NCI-H460 (cell line): Measurements from ENCODE around the gene LRP1. TPM values are rescaled to one million over a fixed set of nuclear protein-coding genes. Genes with fewer than 3 reads are reported as not detected.

Experiments
- DNase-seq: peaks from one replicate; pipeline ENCODE4 v3.0.0-alpha.2; 2016; ENCODE audit warnings: low read depth; ENCODE audit errors: extremely low read depth
- total RNA-seq: library from RNA; depleted of rRNA; stranded (reverse); fragments of >200 nt; shearing (Covaris generic); gene quantifications from 2 replicates; pipeline ENCODE4 v1.2.3, GENCODE V29; 2014

LRP1 gene
- total RNA-seq, 1 experiment from 2014 or later: 3.1 TPM

DNA sequence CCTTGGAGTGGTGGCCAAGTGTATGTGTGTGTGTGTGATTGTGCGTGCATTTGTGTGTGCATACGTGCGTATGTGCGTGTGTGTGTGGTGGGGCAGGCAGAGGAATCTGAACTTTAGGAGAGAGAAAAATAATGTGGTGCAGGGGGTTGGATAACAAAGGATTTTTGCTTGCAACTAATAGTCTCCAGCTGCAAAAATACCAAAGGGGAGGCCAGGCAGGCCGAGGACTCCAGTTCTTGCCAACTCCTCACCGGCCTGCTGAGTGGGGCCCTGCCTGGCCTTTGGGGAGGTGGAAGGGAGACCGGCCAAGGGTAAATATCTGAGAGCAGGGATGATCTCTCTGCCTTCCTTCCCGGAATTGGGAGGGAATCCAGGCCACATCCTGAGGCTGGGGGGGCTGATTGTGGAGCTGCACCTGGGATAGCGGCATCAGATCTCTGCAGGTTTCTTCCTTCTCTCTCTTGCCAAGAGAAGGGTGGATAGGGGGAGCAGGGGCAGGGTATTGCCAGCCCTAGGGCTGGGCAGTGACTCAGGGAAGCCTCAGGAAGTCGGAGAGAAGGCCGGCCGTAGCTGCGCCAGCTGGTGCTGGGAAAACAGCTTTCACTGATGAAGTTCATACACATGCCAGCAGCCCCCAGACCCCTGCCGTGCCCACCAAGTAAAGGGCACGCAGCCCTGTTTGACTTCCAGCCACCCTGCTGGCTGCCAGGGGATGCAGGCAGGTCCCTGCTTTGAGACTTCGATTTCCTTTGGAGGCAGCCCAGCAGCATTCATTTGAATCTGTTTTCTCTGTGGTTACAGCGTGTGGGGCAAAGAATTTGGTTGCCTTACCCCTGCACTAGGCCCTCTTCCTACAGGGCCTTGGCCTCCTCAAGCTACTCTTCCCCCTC lies 23.7 kb downstream of the LRP1 start:
- no peak for DNase-seq

- no peak for DNase-seq
Measured at GRCh38 chr12:57152639-57153038, 24.4 kb downstream of the LRP1 start.

DNA sequence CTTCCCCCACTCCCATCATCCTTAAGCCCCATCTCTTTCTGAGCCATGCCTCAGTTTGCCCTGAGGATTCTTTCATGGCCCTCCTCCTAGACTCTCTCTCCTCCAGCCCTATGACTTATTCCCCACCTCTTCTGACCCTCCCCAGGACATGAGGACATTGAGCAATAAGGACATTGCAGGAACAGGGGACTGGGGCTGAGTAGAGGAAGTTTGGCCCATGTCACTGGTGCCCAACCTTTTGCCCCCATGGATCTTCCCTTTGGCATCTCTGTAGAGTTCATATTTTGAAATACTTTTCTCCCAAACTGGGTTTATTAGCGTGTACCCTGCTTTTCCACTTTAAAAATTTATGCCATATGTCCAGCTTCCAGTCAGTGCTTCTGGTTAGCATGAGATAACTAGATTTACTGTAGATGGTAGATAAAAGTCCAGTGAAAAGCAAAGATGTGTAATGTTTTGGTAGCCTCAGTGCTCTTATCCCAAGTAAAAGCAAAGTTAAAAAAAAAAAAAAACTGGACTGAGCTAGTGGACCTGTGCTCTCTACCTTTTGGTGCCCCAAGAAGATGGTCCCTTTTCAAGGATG lies 25.2 kb downstream of the LRP1 start:
- no peak for DNase-seq

GRCh38 chr12:57154076-57154475 lies 25.8 kb downstream of the LRP1 start:
- DNase-seq: no peak

GRCh38 chr12:57154804-57155434 lies 26.6 kb downstream of the LRP1 start:
- DNase-seq: no peak

DNA sequence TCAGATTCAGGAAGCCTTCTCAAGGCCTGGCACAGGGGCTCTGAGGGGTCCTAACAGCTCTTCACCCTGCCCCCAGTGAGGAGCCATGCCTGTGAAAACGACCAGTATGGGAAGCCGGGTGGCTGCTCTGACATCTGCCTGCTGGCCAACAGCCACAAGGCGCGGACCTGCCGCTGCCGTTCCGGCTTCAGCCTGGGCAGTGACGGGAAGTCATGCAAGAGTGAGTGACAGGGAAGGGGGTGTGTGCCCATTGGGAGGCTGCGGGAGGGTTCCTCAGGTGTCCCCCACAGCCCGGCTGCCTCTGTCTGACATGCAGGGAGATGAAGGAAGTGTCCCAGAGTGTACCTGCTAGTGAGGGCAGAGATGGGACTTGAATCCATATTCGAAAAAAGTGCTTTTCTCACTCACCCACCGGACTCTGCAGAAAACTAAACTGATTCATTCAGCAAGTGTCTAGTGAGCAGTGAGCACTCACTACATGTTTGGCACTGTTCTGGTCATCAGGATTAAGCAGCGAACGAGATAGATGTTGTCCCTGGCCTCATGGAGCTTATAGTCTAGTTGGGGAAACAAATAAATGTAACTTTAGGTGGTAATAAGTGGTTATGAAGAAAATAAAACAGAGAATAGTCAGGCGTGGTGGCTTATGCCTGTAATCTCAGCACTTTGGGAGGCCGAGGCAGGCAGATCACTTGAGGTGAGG lies 28.6 kb downstream of the LRP1 start:
- no peak for DNase-seq

- DNase-seq: no peak
Measured at GRCh38 chr12:57157588-57158173, 29.4 kb downstream of the LRP1 start.

- no peak for DNase-seq
Measured at GRCh38 chr12:57158186-57158585, 29.9 kb downstream of the LRP1 start.

DNA sequence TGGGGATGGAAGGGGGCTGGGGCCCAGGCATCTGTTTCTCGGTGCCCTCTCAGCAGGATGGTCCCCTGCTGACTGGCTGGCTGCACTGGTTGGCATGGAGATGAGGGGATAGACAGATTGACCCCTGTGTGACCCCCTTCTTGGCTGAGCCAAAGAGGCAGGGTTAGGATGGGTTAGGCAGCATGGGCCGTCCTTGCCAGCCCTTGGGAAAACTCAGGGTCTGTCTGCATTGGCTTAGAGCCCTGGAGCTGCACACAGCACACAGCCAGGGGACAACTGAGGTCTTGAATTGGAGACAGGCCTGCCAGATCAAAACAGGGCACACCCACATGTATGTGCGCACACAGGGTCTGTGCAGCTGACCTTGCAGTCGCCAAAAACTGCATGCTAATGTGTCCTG lies 30.4 kb downstream of the LRP1 start:
- no peak for DNase-seq

- DNase-seq: no peak
Measured at GRCh38 chr12:57159311-57159710, 31.0 kb downstream of the LRP1 start.

- DNase-seq: no peak
Measured at GRCh38 chr12:57160040-57160439, 31.8 kb downstream of the LRP1 start.

DNA sequence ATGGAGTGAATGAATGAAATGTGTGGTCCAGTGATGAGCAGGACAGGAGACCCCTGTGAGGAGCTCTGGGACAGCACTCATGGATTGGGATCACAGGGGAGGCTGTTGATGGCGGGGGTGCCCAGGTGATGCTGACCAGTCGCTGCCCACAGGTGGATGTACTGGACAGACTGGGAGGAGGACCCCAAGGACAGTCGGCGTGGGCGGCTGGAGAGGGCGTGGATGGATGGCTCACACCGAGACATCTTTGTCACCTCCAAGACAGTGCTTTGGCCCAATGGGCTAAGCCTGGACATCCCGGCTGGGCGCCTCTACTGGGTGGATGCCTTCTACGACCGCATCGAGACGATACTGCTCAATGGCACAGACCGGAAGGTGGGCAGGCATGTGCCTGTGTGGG lies 32.5 kb downstream of the LRP1 start:
- no peak for DNase-seq

DNA sequence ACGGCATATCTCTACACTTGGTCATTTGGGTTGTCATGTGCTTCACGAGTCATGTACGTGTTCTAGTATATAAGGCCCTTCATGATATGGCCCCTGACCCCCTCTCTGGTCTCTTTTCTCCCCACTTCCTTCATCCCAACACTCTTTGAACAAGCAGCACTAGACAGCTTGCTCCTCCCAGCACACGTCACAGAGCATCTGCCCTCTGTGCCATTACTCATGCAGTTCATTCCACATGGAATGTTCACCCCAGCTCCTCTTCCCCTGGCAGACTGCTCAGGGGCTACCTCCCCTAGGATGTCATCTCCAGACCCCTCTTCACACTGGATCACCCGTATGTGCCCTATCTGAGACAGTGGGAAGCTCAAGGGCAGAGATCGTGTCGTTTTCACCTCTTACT lies 33.2 kb downstream of the LRP1 start:
- no peak for DNase-seq

DNA sequence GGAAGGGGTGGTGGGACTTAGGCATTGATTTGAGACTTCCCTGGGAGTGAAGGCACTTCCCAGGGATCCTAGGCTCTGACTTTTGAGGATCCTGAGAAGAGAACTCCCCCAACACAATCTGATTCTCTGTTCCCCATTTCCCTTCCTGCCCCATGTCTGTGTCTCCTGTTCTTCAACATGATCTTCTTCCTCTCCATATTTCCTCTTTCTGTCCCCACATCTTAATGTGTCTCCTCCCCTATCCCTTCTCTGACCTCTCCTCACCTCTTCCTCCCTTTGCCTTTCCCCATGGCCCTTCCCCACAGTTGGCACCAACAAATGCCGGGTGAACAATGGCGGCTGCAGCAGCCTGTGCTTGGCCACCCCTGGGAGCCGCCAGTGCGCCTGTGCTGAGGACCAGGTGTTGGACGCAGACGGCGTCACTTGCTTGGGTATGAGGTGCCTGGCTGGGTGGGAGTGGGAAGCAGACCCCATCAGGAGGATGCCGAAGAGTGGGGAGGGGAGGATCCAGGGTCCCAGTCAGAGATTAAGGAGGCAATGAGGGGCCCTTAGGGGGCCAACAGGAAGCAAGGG lies 34.4 kb downstream of the LRP1 start:
- no peak for DNase-seq

- DNase-seq: no peak
Measured at GRCh38 chr12:57164454-57164853, 36.2 kb downstream of the LRP1 start.

- DNase-seq: no peak
Measured at GRCh38 chr12:57164966-57165625, 36.8 kb downstream of the LRP1 start.

GRCh38 chr12:57165741-57166140 lies 37.5 kb downstream of the LRP1 start:
- peak; percentile 70 for DNase-seq

DNA sequence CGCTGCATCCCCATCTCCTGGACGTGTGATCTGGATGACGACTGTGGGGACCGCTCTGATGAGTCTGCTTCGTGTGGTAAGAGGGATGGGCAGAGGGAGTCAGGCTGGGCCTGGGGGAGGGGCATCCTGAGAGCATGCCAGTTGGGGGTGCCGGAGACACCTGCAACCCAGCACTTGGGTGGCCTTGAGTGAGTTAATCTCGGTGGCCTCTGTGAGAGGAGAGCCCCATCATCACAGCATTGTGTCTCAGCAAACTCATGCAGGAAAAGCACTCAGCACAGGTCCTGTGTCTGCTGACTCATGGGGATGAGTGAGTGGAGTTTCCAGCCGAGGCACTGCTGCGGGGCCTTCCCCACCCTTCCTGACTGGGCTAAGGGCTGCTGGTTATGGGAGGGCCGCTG lies 38.7 kb downstream of the LRP1 start:
- DNase-seq: no peak

DNA sequence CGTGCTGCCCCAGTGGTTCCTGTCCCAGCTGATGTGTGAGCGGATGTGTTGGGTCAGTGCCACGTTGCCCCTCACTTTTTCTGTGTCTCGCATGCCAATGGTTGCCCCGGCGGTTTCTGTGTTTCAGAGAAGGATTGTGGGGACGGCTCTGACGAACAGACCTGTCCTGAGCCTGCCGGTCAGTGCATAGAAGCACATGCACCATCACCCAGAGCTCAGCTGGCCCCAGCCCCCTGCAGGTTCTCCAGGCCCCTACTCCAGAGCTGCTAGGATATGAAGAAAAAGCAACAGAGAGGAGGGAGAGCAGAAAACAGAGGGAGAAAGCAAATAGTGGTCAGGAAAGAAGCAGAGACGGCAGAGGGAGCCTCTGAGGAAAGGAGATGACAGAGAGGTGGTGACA lies 39.8 kb downstream of the LRP1 start:
- DNase-seq: no peak
